HG02759 (cell line): ENCODE results near the gene ZCCHC9.
"Not testable (repeated sequence)": the region's sequence is repeated elsewhere in the genome, so short reads cannot be mapped to it uniquely, and the experiment has no call there.

Source experiments
- ATAC-seq: cut with Tn5 transposase; IDR thresholded peaks from one replicate; pipeline ENCODE4 v1.9.1; 2021; ENCODE audit warnings: mild to moderate bottlenecking, moderate library complexity; ENCODE audit not compliant: unreplicated experiment

ZCCHC9 gene

GRCh38 chr5:81301271-81302015 is at the start of gene ZCCHC9:
ZCCHC9 (plus strand) TSS chr5:81301587; CDS start chr5:81304758, 3,171 bp downstream.
- ATAC-seq, result peak; percentile 97

- no peak for ATAC-seq
Measured at GRCh38 chr5:81251922-81252321, 49.5 kb upstream of the ZCCHC9 start.

GRCh38 chr5:81252904-81253303 is 48.5 kb upstream of the ZCCHC9 start:
- no peak for ATAC-seq

- ATAC-seq, result no peak
Measured at GRCh38 chr5:81253875-81254274, 47.5 kb upstream of the ZCCHC9 start.

GRCh38 chr5:81254886-81255559 is 46.4 kb upstream of the ZCCHC9 start:
- no peak for ATAC-seq

- no peak for ATAC-seq
Measured at GRCh38 chr5:81256766-81257165, 44.6 kb upstream of the ZCCHC9 start.

- not testable (repeated sequence) for ATAC-seq
Measured at GRCh38 chr5:81262796-81263195, 38.6 kb upstream of the ZCCHC9 start.

GRCh38 chr5:81265101-81265500 is 36.3 kb upstream of the ZCCHC9 start:
- no peak for ATAC-seq

- ATAC-seq, result no peak
Measured at GRCh38 chr5:81268521-81269196, 32.7 kb upstream of the ZCCHC9 start.

GRCh38 chr5:81269751-81270393 is 31.5 kb upstream of the ZCCHC9 start:
- no peak for ATAC-seq

- ATAC-seq, result not testable (repeated sequence)
Measured at GRCh38 chr5:81270394-81271027, 30.9 kb upstream of the ZCCHC9 start.

- no peak for ATAC-seq
Measured at GRCh38 chr5:81283976-81284375, 17.4 kb upstream of the ZCCHC9 start.

GRCh38 chr5:81286059-81286617 is 15.2 kb upstream of the ZCCHC9 start:
- ATAC-seq, result no peak

GRCh38 chr5:81288021-81288433 is 13.4 kb upstream of the ZCCHC9 start:
- ATAC-seq, result no peak

GRCh38 chr5:81290146-81290545 is 11.2 kb upstream of the ZCCHC9 start:
- ATAC-seq, result no peak

- ATAC-seq, result no peak
Measured at GRCh38 chr5:81292130-81292529, 9.3 kb upstream of the ZCCHC9 start.

GRCh38 chr5:81294021-81294420 is 7.4 kb upstream of the ZCCHC9 start:
- not testable (repeated sequence) for ATAC-seq

GRCh38 chr5:81297531-81297930 is 3.9 kb upstream of the ZCCHC9 start:
- no peak for ATAC-seq

- ATAC-seq, result no peak
Measured at GRCh38 chr5:81300921-81301270, 491 bp upstream of the ZCCHC9 start.

- ATAC-seq, result no peak
Measured at GRCh38 chr5:81302596-81302995, 1.2 kb downstream of the ZCCHC9 start.

- ATAC-seq, result no peak
Measured at GRCh38 chr5:81303563-81303962, 2.2 kb downstream of the ZCCHC9 start.
